ENCODE measurements around the gene EBP.
"Not testable (repeated sequence)": the region's sequence is repeated elsewhere in the genome, so short reads cannot be mapped to it uniquely, and the experiment has no call there.

EBP gene

DNA sequence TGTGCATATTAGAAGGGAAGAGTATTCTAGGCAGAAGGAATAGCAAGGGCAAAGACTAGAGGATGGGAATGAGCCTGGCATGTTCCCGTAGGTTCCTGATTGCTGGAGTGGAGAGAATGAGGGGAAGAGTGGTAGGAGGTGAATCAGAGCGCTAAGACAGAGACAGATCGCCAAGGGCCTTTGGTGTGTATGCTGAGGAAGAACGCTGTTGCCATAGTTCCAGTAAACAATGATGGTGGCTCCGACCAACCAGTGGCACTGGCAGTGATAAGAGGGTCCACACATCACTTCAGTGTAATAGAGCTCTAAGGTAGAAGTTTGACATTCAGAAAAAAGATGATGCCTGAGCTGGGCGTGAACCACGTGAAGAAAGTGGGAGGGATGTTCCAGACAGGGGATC is 18.9 kb downstream of the EBP start:
- H3K9me3 ChIP-seq (ENCODE audit: insufficient read depth, low read depth, low read length) = no peaks in the 10 kb centered on the region
- peak overlapping the region; percentile 65 for H3K4me2 ChIP-seq (ENCODE audit: low read length)
- H3K14ac ChIP-seq (ENCODE audit: low read length) = no peak overlapping the region
- no peak overlapping the region for H4K12ac ChIP-seq (ENCODE audit: low read depth, low read length)
- no peak for DNase-seq
- no peak overlapping the region for H3K4me3 ChIP-seq (ENCODE audit: low read depth, low read length)
- no peak overlapping the region for H3K4ac ChIP-seq (ENCODE audit: low read depth, low read length)
- peaks cover 7 to 12% of the 10 kb centered on the region in 2 experiments for H3K36me3 ChIP-seq (ENCODE audit: control insufficient read depth in 1 of 2, insufficient read depth in 2 of 2, low read length in 2 of 2)
- H3K4me1 ChIP-seq (ENCODE audit: control insufficient read depth in 1 of 2, insufficient read depth in 2 of 2, low read length in 2 of 2) = peaks cover 3 to 5% of the 10 kb centered on the region in 2 experiments
- no peaks in the 10 kb centered on the region for H3K27me3 ChIP-seq (ENCODE audit: insufficient read depth, low read length)
- H4K91ac ChIP-seq (ENCODE audit: low read depth, low read length) = no peak overlapping the region
- H3K23ac ChIP-seq (ENCODE audit: low read length) = no peak overlapping the region
- H2BK5ac ChIP-seq (ENCODE audit: low read depth, low read length, poor library complexity) = no peak overlapping the region
- WGBS (ENCODE audit: extremely low coverage, insufficient coverage, insufficient read length) = no CpG with 5 or more reads among the region's 7 CpGs
- H3K79me1 ChIP-seq (ENCODE audit: low read length) = peaks cover 4% of the 10 kb centered on the region
- no peak overlapping the region for H3K27ac ChIP-seq (ENCODE audit: low read depth, low read length)
- H3K79me2 ChIP-seq (ENCODE audit: control insufficient read depth, insufficient read depth, low read length, poor library complexity) = no peaks in the 10 kb centered on the region
- H2BK12ac ChIP-seq (ENCODE audit: low read length) = no peak overlapping the region
- no peak overlapping the region for H2AFZ ChIP-seq (ENCODE audit: insufficient read depth, low read length, poor library complexity)
- peak overlapping the region; percentile 23 for H3K18ac ChIP-seq (ENCODE audit: low read length)
- H4K8ac ChIP-seq (ENCODE audit: low read depth, low read length) = no peak overlapping the region
- H3K9ac ChIP-seq (ENCODE audit: low read length) = no peak overlapping the region
- H2BK120ac ChIP-seq (ENCODE audit: insufficient read depth, low read length, poor library complexity) = no peak overlapping the region
- no peak overlapping the region for H2AK5ac ChIP-seq (ENCODE audit: low read length)

GRCh38 chrX:48541140-48541814 is 19.7 kb downstream of the EBP start:
- Histone ChIP-seq H3K23ac (ENCODE audit: low read length) (no peak overlapping the region), H3K4me3 (ENCODE audit: low read depth, low read length) (no peak overlapping the region), H3K4ac (ENCODE audit: low read depth, low read length) (peak overlapping the region; percentile 25), H3K79me1 (ENCODE audit: low read length) (peaks cover 4% of the 10 kb centered on the region), H3K14ac (ENCODE audit: low read length) (no peak overlapping the region), H2AFZ (ENCODE audit: insufficient read depth, low read length, poor library complexity) (no peak overlapping the region), H2BK5ac (ENCODE audit: low read depth, low read length, poor library complexity) (no peak overlapping the region), H3K27me3 (ENCODE audit: insufficient read depth, low read length) (no peaks in the 10 kb centered on the region), H2BK120ac (ENCODE audit: insufficient read depth, low read length, poor library complexity) (no peak overlapping the region), H2AK5ac (ENCODE audit: low read length) (no peak overlapping the region), H3K4me2 (ENCODE audit: low read length) (no peak overlapping the region), H4K91ac (ENCODE audit: low read depth, low read length) (no peak overlapping the region), H3K9me3 (ENCODE audit: insufficient read depth, low read depth, low read length) (no peaks in the 10 kb centered on the region), H3K9ac (ENCODE audit: low read length) (no peak overlapping the region), H3K27ac (ENCODE audit: low read depth, low read length) (no peak overlapping the region), H4K12ac (ENCODE audit: low read depth, low read length) (no peak overlapping the region), H3K4me1 (ENCODE audit: control insufficient read depth in 1 of 2, insufficient read depth in 2 of 2, low read length in 2 of 2) (peaks cover 3 to 5% of the 10 kb centered on the region in 2 experiments), H3K36me3 (ENCODE audit: control insufficient read depth in 1 of 2, insufficient read depth in 2 of 2, low read length in 2 of 2) (peaks cover 7 to 13% of the 10 kb centered on the region in 2 experiments), H2BK12ac (ENCODE audit: low read length) (no peak overlapping the region), H3K79me2 (ENCODE audit: control insufficient read depth, insufficient read depth, low read length, poor library complexity) (no peaks in the 10 kb centered on the region), H3K18ac (ENCODE audit: low read length) (no peak overlapping the region), H4K8ac (ENCODE audit: low read depth, low read length) (no peak overlapping the region)
- DNase-seq = no peak
- no CpG with 5 or more reads among the region's 10 CpGs for WGBS (ENCODE audit: extremely low coverage, insufficient coverage, insufficient read length)

DNA sequence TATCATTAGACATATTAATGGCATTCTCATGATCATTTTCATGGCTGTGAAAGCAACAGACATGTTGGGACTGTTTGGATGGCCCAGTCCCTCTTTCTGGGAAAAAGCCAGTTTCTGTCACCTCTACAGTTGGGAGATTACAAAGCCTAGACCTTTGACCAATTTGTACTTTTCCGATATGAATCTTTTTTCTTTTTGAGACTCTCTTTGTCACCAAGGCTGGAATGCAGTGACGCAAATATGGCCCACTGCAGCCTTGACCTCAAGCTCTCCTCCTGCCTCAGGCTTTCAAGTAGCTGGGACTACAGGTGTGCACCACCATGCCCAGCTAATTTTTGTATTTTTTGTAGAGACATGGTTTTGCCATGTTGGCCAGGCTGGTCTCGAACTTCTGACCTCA is 27.3 kb downstream of the EBP start:
- WGBS (ENCODE audit: extremely low coverage, insufficient coverage, insufficient read length) = no CpG with 5 or more reads among the region's 3 CpGs
- H3K79me2 ChIP-seq (ENCODE audit: control insufficient read depth, insufficient read depth, low read length, poor library complexity) = no peaks in the 10 kb centered on the region
- H4K12ac ChIP-seq (ENCODE audit: low read depth, low read length) = no peak overlapping the region
- peaks cover 8 to 12% of the 10 kb centered on the region in 2 experiments for H3K36me3 ChIP-seq (ENCODE audit: control insufficient read depth in 1 of 2, insufficient read depth in 2 of 2, low read length in 2 of 2)
- no peak overlapping the region for H2BK120ac ChIP-seq (ENCODE audit: insufficient read depth, low read length, poor library complexity)
- H4K8ac ChIP-seq (ENCODE audit: low read depth, low read length) = no peak overlapping the region
- no peak overlapping the region for H3K14ac ChIP-seq (ENCODE audit: low read length)
- H2BK12ac ChIP-seq (ENCODE audit: low read length) = no peak overlapping the region
- H3K27ac ChIP-seq (ENCODE audit: low read depth, low read length) = no peak overlapping the region
- DNase-seq = peak; percentile 44 to 76
- H3K23ac ChIP-seq (ENCODE audit: low read length) = no peak overlapping the region
- no peaks in the 10 kb centered on the region for H3K27me3 ChIP-seq (ENCODE audit: insufficient read depth, low read length)
- H4K91ac ChIP-seq (ENCODE audit: low read depth, low read length) = no peak overlapping the region
- no peak overlapping the region for H3K18ac ChIP-seq (ENCODE audit: low read length)
- H3K4me3 ChIP-seq (ENCODE audit: low read depth, low read length) = no peak overlapping the region
- no peak overlapping the region for H3K4me2 ChIP-seq (ENCODE audit: low read length)
- no peaks in the 10 kb centered on the region for H3K79me1 ChIP-seq (ENCODE audit: low read length)
- H3K4me1 ChIP-seq (ENCODE audit: control insufficient read depth in 1 of 2, insufficient read depth in 2 of 2, low read length in 2 of 2) = no peaks in the 10 kb centered on the region
- H3K9me3 ChIP-seq (ENCODE audit: insufficient read depth, low read depth, low read length) = no peaks in the 10 kb centered on the region
- no peak overlapping the region for H2AK5ac ChIP-seq (ENCODE audit: low read length)
- H2BK5ac ChIP-seq (ENCODE audit: low read depth, low read length, poor library complexity) = no peak overlapping the region
- H3K4ac ChIP-seq (ENCODE audit: low read depth, low read length) = no peak overlapping the region
- H2AFZ ChIP-seq (ENCODE audit: insufficient read depth, low read length, poor library complexity) = no peak overlapping the region
- H3K9ac ChIP-seq (ENCODE audit: low read length) = no peak overlapping the region

DNA sequence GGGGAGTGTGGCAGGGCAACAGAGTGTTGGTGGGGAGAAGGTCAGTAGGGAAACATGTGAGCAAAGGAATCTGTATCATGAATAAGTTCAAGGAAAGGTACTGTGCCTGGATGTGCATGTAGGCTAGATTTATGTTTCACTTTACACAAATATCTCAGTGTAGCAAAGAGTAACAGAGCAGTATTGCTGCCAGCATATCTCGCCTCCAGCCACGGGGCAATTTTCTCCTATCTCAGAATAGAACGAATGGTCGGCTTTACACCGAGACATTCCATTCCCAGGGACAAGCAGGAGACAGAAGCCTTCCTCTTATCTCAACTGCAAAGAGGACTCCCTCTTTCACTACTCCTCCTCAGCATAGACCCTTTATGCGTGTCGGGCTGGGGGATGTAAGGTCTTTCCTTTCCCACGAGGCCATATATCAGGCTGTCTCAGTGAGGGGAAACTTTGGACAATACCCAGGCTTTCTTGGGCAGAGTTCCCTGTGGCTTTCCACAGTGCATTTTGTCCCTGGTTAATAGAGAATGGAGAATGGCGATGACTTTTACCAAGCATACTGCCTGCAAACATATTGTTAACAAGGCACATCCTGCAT is 34.2 kb downstream of the EBP start:
- not testable (repeated sequence) for H4K91ac ChIP-seq (ENCODE audit: low read depth, low read length); H4K12ac ChIP-seq (ENCODE audit: low read depth, low read length); H3K4me2 ChIP-seq (ENCODE audit: low read length); H2BK12ac ChIP-seq (ENCODE audit: low read length); H3K79me2 ChIP-seq (ENCODE audit: control insufficient read depth, insufficient read depth, low read length, poor library complexity); H3K14ac ChIP-seq (ENCODE audit: low read length); H2BK5ac ChIP-seq (ENCODE audit: low read depth, low read length, poor library complexity); H3K9me3 ChIP-seq (ENCODE audit: insufficient read depth, low read depth, low read length); H3K23ac ChIP-seq (ENCODE audit: low read length); H4K8ac ChIP-seq (ENCODE audit: low read depth, low read length); H2BK120ac ChIP-seq (ENCODE audit: insufficient read depth, low read length, poor library complexity); H3K9ac ChIP-seq (ENCODE audit: low read length); H3K4ac ChIP-seq (ENCODE audit: low read depth, low read length); H3K4me1 ChIP-seq (ENCODE audit: control insufficient read depth in 1 of 2, insufficient read depth in 2 of 2, low read length in 2 of 2); H3K27me3 ChIP-seq (ENCODE audit: insufficient read depth, low read length); H3K79me1 ChIP-seq (ENCODE audit: low read length); H3K27ac ChIP-seq (ENCODE audit: low read depth, low read length); H2AK5ac ChIP-seq (ENCODE audit: low read length); H3K4me3 ChIP-seq (ENCODE audit: low read depth, low read length); H2AFZ ChIP-seq (ENCODE audit: insufficient read depth, low read length, poor library complexity); H3K18ac ChIP-seq (ENCODE audit: low read length)
- peaks cover 24 to 25% of the 10 kb centered on the region in 2 experiments for H3K36me3 ChIP-seq (ENCODE audit: control insufficient read depth in 1 of 2, insufficient read depth in 2 of 2, low read length in 2 of 2)
- DNase-seq = peak in 1 of 2 donors; percentile 38
- WGBS (ENCODE audit: extremely low coverage, insufficient coverage, insufficient read length) = no CpG with 5 or more reads among the region's 9 CpGs

Data from trophoblast cell (in vitro differentiated cells and primary cell).